CD4-positive, alpha-beta memory T cell (primary cell): ENCODE results near the gene SH3PXD2B. TPM values are rescaled to one million over a fixed set of nuclear protein-coding genes. Genes with fewer than 3 reads are reported as not detected.

ENCODE experiments used
- CTCF ChIA-PET: fragments of 350-600 bp; sonication (Branson Sonifier 250); formaldehyde crosslinking; loops from one replicate; lab custom pipeline; 2021; ENCODE audit warnings: inconsistent platforms; ENCODE audit not compliant: partially characterized antibody; lab: Charles Lee
- POLR2A ChIA-PET: fragments of 350-600 bp; sonication (Branson Sonifier 250); formaldehyde crosslinking; loops from one replicate; lab custom pipeline; 2021; ENCODE audit not compliant: partially characterized antibody; lab: Charles Lee
- DNase-seq, 5 donors: peaks; one replicate each; pipeline versions ENCODE4 v3.0.0 to v3.0.0-alpha.2; 2020 to 2022; ENCODE audit warnings: mixed read lengths in 1 of 5
- H3K27ac ChIP-seq: one replicate; pipeline ENCODE4 v1.7.0; 2013; ENCODE audit warnings: low read depth, low read length
- H3K27me3 ChIP-seq: 2 replicates; pipeline ENCODE4 v1.7.0; 2013; ENCODE audit warnings: mild to moderate bottlenecking, low read length, moderate library complexity; ENCODE audit not compliant: insufficient read depth
- H3K36me3 ChIP-seq: 2 replicates; pipeline ENCODE4 v1.7.0; 2013; ENCODE audit warnings: mild to moderate bottlenecking, low read length, moderate library complexity; ENCODE audit not compliant: insufficient read depth
- H3K4me1 ChIP-seq: 2 replicates; pipeline ENCODE4 v1.7.0; 2013; ENCODE audit warnings: mild to moderate bottlenecking, low read length, moderate library complexity; ENCODE audit not compliant: insufficient read depth
- H3K4me3 ChIP-seq, 2 donors: one replicate each; pipeline ENCODE4 v1.7.0; 2013; ENCODE audit warnings: low read length in 2 of 2, mild to moderate bottlenecking in 1 of 2
- H3K9me3 ChIP-seq, 2 donors: one replicate each; pipeline ENCODE4 v1.7.0; 2013; ENCODE audit warnings: low read length in 2 of 2, control low read depth in 1 of 2; ENCODE audit not compliant: control insufficient read depth in 1 of 2
- H3K27ac Mint-ChIP-seq, 7 donors: one replicate each; pipeline ENCODE4 v1.8.0; 2020 to 2021; ENCODE audit warnings: mixed read lengths in 7 of 7, mild to moderate bottlenecking in 6 of 7, inconsistent platforms in 3 of 7, moderate library complexity in 3 of 7
- H3K27me3 Mint-ChIP-seq, 2 donors: one replicate each; pipeline ENCODE4 v1.8.0; 2020 to 2021; ENCODE audit warnings: mixed read lengths in 2 of 2
- H3K36me3 Mint-ChIP-seq, 2 donors: one replicate each; pipeline ENCODE4 v1.8.0; 2020 to 2021; ENCODE audit warnings: mixed read lengths in 2 of 2, inconsistent platforms in 1 of 2, mild to moderate bottlenecking in 1 of 2
- H3K4me1 Mint-ChIP-seq, 4 donors: one replicate each; pipeline ENCODE4 v1.8.0; 2020 to 2021; ENCODE audit warnings: mixed read lengths in 4 of 4, mild to moderate bottlenecking in 1 of 4
- H3K4me3 Mint-ChIP-seq, 8 donors: one replicate each; pipeline ENCODE4 v1.8.0; 2020 to 2021; ENCODE audit warnings: mixed read lengths in 8 of 8, mild to moderate bottlenecking in 7 of 8, moderate library complexity in 6 of 8, inconsistent platforms in 3 of 8
- H3K9me3 Mint-ChIP-seq, 8 donors: one replicate each; pipeline ENCODE4 v1.8.0; 2020 to 2021; ENCODE audit warnings: mixed read lengths in 8 of 8, mild to moderate bottlenecking in 5 of 8, inconsistent platforms in 3 of 8, moderate library complexity in 1 of 8
- intact Hi-C: fragments of 100-400 bp; cut with micrococcal nuclease; formaldehyde crosslinking; loops from one replicate; pipeline ENCODE4 v1.15.1; 2023
- polyA plus RNA-seq, 2 donors: library from polyadenylated mRNA; unstranded; fragments of 300-500 nt; fragmentation: Illumina TruSeq; gene quantifications; one replicate each; pipeline ENCODE4 v1.2.3, GENCODE V29; 2021
- total RNA-seq, 2 experiments: library from RNA; stranded (reverse); gene quantifications; one replicate each; pipeline ENCODE4 v1.2.3, GENCODE V29; 2021

SH3PXD2B gene
- total and polyA plus RNA-seq, 4 experiments from 2014 or later, result 0.19 to 0.38 TPM; not detected in 2

DNA sequence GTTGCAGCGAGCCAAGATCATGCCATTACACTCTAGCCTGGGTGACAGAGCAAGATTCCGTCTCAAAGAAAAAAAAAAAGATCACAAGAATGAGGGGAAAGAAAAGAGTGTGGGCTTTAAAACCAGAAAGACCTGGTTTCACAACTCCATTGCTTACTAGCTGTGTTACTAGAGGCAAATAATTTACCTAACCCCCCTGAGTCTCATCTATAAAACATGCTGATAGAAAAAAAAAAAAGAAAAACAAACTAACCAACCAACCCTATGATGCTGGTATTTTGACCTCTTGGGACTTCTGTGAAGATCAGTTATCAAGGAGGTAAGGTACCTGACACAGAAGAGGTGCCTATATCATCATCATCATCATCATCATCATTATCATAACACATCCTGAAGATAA lies 110.6 kb downstream of the SH3PXD2B start:
- no peaks in the 10 kb centered on the region for H3K27me3 ChIP-seq
- no peaks in the 10 kb centered on the region for H3K4me1 Mint-ChIP-seq
- CTCF ChIA-PET, result no interaction called here
- no peak overlapping the region for H3K27ac Mint-ChIP-seq
- H3K27ac ChIP-seq, result no peak overlapping the region
- H3K4me1 ChIP-seq, result no peaks in the 10 kb centered on the region
- POLR2A ChIA-PET, result no interaction called here
- no peaks in the 10 kb centered on the region for H3K36me3 Mint-ChIP-seq
- H3K4me3 Mint-ChIP-seq, result no peak overlapping the region
- intact Hi-C loops, result no loop called here
- no peaks in the 10 kb centered on the region for H3K9me3 Mint-ChIP-seq
- H3K36me3 ChIP-seq, result no peaks in the 10 kb centered on the region
- no peak for DNase-seq
- H3K9me3 ChIP-seq, result no peaks in the 10 kb centered on the region
- no peak overlapping the region for H3K4me3 ChIP-seq
- peaks cover 5% of the 10 kb centered on the region in 2 donors for H3K27me3 Mint-ChIP-seq

DNA sequence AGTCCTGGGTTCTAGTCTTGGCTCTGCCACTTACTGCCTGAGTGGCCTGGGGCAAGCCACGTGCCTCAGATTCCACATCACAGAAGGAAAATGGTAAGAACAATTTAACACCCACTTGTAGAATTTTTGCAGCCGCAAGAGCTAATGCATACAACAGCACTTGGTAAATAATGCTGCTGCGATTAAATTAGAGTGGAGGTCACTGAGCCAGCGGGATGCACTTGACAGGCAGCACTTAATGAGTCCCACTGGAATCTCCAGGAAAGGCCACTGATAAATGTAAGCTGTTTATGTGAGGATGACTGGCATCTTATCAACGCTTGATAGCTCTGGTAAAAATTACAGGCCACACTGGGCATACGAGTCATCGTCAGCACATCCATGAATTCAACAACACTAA lies 111.4 kb downstream of the SH3PXD2B start:
- Mint-ChIP-seq H3K4me3 (no peak overlapping the region), H3K9me3 (no peaks in the 10 kb centered on the region), H3K36me3 (no peaks in the 10 kb centered on the region), H3K27me3 (peaks cover 5 to 8% of the 10 kb centered on the region in 2 donors), H3K4me1 (no peaks in the 10 kb centered on the region), H3K27ac (no peak overlapping the region)
- no peak for DNase-seq
- H3K9me3 ChIP-seq, result no peaks in the 10 kb centered on the region
- H3K27me3 ChIP-seq, result no peaks in the 10 kb centered on the region
- intact Hi-C loops, result no loop called here
- no peaks in the 10 kb centered on the region for H3K36me3 ChIP-seq
- H3K27ac ChIP-seq, result no peak overlapping the region
- ChIA-PET CTCF (no interaction called here), POLR2A (no interaction called here)
- no peak overlapping the region for H3K4me3 ChIP-seq
- H3K4me1 ChIP-seq, result no peaks in the 10 kb centered on the region

DNA sequence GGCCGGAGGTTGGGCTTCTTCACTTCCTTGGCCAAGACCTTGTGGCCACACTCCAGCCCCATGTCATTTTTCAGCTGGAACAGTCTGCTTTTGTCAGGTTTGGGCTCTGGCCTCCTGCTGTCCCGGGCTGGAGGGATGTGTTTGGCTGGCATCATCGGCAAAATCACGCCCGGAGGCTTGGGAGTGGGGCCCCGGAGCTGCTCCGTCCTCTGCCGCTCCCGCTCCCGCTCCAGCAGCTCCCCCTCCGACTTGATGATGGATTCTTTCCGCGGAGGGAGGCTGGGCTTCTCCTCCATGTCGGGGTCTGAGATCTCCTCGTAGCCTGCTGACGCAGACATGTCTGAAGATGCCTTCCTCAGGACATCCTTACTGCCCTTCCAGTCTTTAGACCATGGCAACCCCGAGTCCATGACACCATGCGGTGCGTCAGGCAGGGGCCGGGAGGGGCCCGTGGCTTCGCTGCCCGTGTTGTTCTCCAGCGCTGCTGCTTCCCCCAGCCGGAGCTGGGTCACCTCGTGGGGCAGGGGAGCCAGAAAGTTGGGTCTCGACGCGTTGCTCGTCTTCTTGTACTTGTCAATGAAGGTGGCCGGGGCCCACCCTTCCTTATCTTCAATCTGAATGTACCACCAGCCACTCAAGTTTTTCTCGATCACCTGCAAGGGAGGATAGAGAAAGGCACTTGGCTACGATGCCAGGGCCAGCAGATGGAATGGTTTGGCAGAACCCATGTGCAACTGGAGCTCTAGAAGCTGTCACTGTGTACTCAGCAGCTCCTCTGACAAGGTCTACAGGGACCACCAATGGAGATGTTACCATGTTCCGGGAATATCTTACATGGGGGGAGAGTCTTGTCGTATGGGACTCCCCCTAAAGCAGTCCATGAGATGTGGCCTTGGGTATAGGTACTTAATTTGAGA lies 114.8 kb downstream of the SH3PXD2B start:
- CTCF ChIA-PET, result no interaction called here
- H3K9me3 Mint-ChIP-seq, result no peaks in the 10 kb centered on the region
- POLR2A ChIA-PET, result no interaction called here

DNA sequence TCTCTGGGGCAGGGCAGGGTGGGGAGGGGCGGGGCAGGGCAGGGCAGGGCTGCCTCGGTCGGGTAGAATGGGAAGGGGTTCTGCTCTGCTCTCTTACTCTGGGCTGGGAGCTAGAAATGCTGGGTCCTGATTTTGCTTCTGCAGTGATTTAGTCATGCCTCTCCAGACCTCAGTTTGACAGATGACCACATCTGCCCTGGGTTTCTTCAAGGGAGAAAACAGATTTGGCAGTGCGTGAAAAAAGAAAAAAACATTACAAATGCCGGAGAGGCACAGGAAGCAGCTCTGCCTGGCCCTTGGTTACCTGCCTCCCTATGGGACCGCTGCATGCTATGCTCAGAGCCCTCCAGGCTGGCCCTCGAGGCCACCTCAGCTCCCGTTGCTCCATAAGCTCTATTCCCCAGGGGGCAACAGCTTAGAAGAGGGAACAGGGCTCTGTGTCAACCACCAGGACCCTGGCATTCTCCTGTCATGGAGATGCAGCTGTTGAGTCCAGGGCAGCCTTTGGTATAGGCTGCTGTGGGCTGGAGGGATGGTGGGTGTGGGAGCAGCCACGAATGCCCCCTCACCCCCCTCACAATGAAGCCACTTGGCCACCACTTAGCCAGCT lies 117.5 kb downstream of the SH3PXD2B start:
- intact Hi-C loops, result no loop called here
- POLR2A ChIA-PET, result no interaction called here

More for the DNA sequence above, 114.8 kb downstream of the SH3PXD2B start:
- H3K36me3 Mint-ChIP-seq, result no peaks in the 10 kb centered on the region
- Histone ChIP-seq H3K27me3 (no peaks in the 10 kb centered on the region), H3K9me3 (no peaks in the 10 kb centered on the region), H3K4me1 (no peaks in the 10 kb centered on the region), H3K4me3 (no peak overlapping the region), H3K36me3 (no peaks in the 10 kb centered on the region), H3K27ac (no peak overlapping the region)
- DNase-seq, result no peak
- no peaks in the 10 kb centered on the region for H3K4me1 Mint-ChIP-seq
- H3K27me3 Mint-ChIP-seq, result peaks cover 7 to 9% of the 10 kb centered on the region in 2 donors
- no peak overlapping the region for H3K27ac Mint-ChIP-seq
- no peak overlapping the region for H3K4me3 Mint-ChIP-seq
- intact Hi-C loops, result no loop called here

DNA sequence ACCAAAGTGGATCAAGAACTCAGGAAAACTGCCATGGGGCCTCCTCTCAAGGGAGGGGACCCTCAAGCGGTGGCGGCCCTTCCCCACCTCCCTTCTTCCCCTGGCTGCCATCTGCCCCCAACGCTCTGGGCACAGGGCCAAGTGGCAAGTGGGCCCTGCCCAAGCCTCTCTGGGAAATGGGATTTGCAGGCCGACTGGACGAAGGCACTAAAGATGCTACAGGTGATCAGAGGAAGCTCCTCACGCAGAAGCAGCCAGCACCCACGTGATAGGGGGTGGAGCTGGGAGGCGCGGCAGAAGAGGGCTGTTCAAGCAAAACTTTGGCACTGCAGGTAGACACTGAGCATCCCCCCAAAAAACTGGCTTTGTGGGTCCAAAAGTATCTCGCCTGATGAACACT lies 118.1 kb downstream of the SH3PXD2B start:
- H3K4me1 ChIP-seq, result no peaks in the 10 kb centered on the region
- Mint-ChIP-seq H3K4me1 (no peaks in the 10 kb centered on the region), H3K4me3 (no peak overlapping the region), H3K36me3 (no peaks in the 10 kb centered on the region), H3K27ac (no peak overlapping the region), H3K9me3 (no peaks in the 10 kb centered on the region), H3K27me3 (peaks cover 5 to 6% of the 10 kb centered on the region in 2 donors)
- POLR2A ChIA-PET, result no interaction called here
- no peaks in the 10 kb centered on the region for H3K36me3 ChIP-seq
- CTCF ChIA-PET, result no interaction called here
- no peaks in the 10 kb centered on the region for H3K27me3 ChIP-seq
- DNase-seq, result no peak
- intact Hi-C loops, result no loop called here
- H3K4me3 ChIP-seq, result no peak overlapping the region
- H3K9me3 ChIP-seq, result no peaks in the 10 kb centered on the region
- H3K27ac ChIP-seq, result no peak overlapping the region

More for the DNA sequence above, 117.5 kb downstream of the SH3PXD2B start:
- no peaks in the 10 kb centered on the region for H3K9me3 ChIP-seq
- CTCF ChIA-PET, result no interaction called here
- no peaks in the 10 kb centered on the region for H3K27me3 ChIP-seq
- no peaks in the 10 kb centered on the region for H3K36me3 Mint-ChIP-seq
- H3K4me3 Mint-ChIP-seq, result no peak overlapping the region
- H3K36me3 ChIP-seq, result no peaks in the 10 kb centered on the region
- H3K4me1 Mint-ChIP-seq, result no peaks in the 10 kb centered on the region
- H3K27ac ChIP-seq, result no peak overlapping the region
- no peaks in the 10 kb centered on the region for H3K9me3 Mint-ChIP-seq
- H3K27ac Mint-ChIP-seq, result no peak overlapping the region
- no peak overlapping the region for H3K4me3 ChIP-seq
- H3K27me3 Mint-ChIP-seq, result peaks cover 5 to 6% of the 10 kb centered on the region in 2 donors
- no peaks in the 10 kb centered on the region for H3K4me1 ChIP-seq
- DNase-seq, result no peak

DNA sequence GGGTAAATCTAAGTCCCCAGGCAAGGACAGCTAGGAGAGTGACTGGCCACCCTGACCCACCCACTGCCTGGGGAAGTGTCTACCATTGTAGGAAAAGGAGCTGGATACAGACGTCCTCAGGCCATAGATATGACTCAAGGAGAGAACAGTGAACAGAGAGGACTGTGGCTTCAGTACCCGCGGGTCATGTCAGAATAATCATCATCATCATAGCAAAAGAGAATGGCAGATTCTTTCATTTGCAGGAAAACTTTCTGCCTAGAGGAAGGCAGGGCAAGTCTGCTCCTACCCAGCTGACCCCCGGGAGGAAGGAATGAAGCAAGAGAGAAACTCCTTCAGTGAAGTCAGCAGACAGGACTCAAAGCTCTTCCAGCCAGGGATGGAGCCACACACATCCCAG lies 118.6 kb downstream of the SH3PXD2B start:
- no peak for DNase-seq
- intact Hi-C loops, result no loop called here
- Histone ChIP-seq H3K4me3 (no peak overlapping the region), H3K27me3 (no peaks in the 10 kb centered on the region), H3K9me3 (no peaks in the 10 kb centered on the region), H3K27ac (no peak overlapping the region), H3K4me1 (no peaks in the 10 kb centered on the region), H3K36me3 (no peaks in the 10 kb centered on the region)
- H3K27ac Mint-ChIP-seq, result no peak overlapping the region
- H3K36me3 Mint-ChIP-seq, result no peaks in the 10 kb centered on the region
- H3K27me3 Mint-ChIP-seq, result peaks cover 5 to 6% of the 10 kb centered on the region in 2 donors
- ChIA-PET POLR2A (no interaction called here), CTCF (no interaction called here)
- H3K4me3 Mint-ChIP-seq, result no peak overlapping the region
- H3K4me1 Mint-ChIP-seq, result no peaks in the 10 kb centered on the region
- H3K9me3 Mint-ChIP-seq, result no peaks in the 10 kb centered on the region

DNA sequence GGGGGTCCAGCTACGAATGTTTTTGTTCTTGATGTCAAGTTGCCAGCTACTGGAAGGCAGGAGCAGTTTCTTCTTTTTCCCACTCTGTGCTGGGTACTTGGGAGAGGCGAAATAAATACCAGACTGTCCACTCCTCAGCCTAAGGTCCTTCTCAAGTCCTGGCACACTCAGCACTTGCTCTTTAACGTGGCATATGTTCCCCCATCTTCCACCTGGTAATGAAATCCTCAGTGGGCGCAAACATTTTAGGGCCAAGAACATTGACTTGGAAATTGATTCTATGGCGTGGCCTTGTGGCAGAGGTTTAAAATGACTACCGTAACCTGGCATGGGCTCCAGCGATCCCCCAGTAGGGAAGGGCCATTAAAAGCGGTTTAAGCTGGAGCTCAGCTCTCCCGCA lies 119.7 kb downstream of the SH3PXD2B start:
- Mint-ChIP-seq H3K4me3 (no peak overlapping the region), H3K27ac (no peak overlapping the region), H3K9me3 (no peaks in the 10 kb centered on the region), H3K27me3 (peaks cover 2 to 7% of the 10 kb centered on the region in 2 donors), H3K4me1 (no peaks in the 10 kb centered on the region), H3K36me3 (no peaks in the 10 kb centered on the region)
- CTCF ChIA-PET, result interaction anchor here (1.0 kb wide), 1 partner anchor 361 kb away, joined by 3 read pairs; no protein-coding TSS in a partner anchor
- Histone ChIP-seq H3K36me3 (no peaks in the 10 kb centered on the region), H3K27ac (no peak overlapping the region), H3K4me3 (no peak overlapping the region), H3K27me3 (no peaks in the 10 kb centered on the region), H3K4me1 (no peaks in the 10 kb centered on the region), H3K9me3 (no peaks in the 10 kb centered on the region)
- intact Hi-C loops, result no loop called here
- DNase-seq, result no peak
- POLR2A ChIA-PET, result no interaction called here
